Chondrocyte (in vitro differentiated cells): ENCODE data around the gene RHD. TPM values are rescaled to one million over a fixed set of nuclear protein-coding genes. Genes with fewer than 3 reads are reported as not detected.
"Not testable (repeated sequence)": the region's sequence is repeated elsewhere in the genome, so short reads cannot be mapped to it uniquely, and the experiment has no call there.

ENCODE experiments used
- DNase-seq: peaks from one replicate; pipeline ENCODE4 v3.0.0; 2021; ENCODE audit warnings: mixed read lengths, low spot score
- H3K27ac Mint-ChIP-seq: one replicate; pipeline ENCODE4 v1.8.0; 2021; ENCODE audit warnings: mild to moderate bottlenecking, moderate library complexity, mixed read lengths; ENCODE audit not compliant: unreplicated experiment
- H3K27me3 Mint-ChIP-seq: 2 replicates; pipeline ENCODE4 v1.8.0; 2021; ENCODE audit warnings: low read depth, mixed read lengths
- H3K36me3 Mint-ChIP-seq: 2 replicates; pipeline ENCODE4 v1.8.0; 2021; ENCODE audit warnings: low read depth, mixed read lengths
- H3K4me1 Mint-ChIP-seq: 2 replicates; pipeline ENCODE4 v1.8.0; 2021; ENCODE audit warnings: low read depth, mild to moderate bottlenecking, mixed read lengths
- H3K4me3 Mint-ChIP-seq: one replicate; pipeline ENCODE4 v1.8.0; 2021; ENCODE audit warnings: mild to moderate bottlenecking, moderate library complexity, mixed read lengths; ENCODE audit not compliant: unreplicated experiment
- H3K9me3 Mint-ChIP-seq: 2 replicates; pipeline ENCODE4 v1.8.0; 2021; ENCODE audit warnings: low read depth, mixed read lengths
- total RNA-seq: library from RNA; stranded (reverse); gene quantifications from 3 replicates; pipeline ENCODE4 v1.2.1, GENCODE V29; 2021
- TF ChIP-seq, protein P1 (sequence below): fragments of 200-600 bp; sonication (generic); IDR thresholded peaks from 2 replicates; pipeline ENCODE4 v1.5.0; 2021; ENCODE audit warnings: antibody characterized with exemption, mild to moderate bottlenecking, moderate library complexity

Gene RHD
- total RNA-seq, 1 donor from 2014 or later: not detected

DNA sequence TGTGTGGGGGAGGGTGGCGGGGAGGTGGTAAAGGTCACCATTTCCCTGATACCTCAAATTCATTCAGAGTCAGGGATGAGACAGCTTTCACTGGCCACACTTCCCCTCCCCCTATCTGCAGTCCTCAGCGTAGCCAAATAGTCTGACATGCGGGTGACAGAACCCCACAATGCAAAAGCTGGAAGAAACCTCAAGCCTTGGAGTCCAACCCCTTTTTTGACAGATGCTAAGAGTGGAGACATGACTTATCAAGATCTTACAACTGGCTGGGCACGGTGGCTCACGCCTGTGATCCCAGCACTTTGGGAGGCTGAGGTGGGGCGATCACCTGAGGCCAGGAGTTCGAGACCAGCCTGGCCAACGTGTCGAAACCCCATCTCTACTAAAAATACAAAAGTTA is 49.8 kb downstream of the RHD start:
- H3K9me3 Mint-ChIP-seq, DNase-seq, H3K27ac Mint-ChIP-seq, H3K36me3 Mint-ChIP-seq, H3K4me3 Mint-ChIP-seq, H3K27me3 Mint-ChIP-seq: not testable (repeated sequence)
- peaks cover 11% of the 10 kb centered on the region for H3K4me1 Mint-ChIP-seq

DNA sequence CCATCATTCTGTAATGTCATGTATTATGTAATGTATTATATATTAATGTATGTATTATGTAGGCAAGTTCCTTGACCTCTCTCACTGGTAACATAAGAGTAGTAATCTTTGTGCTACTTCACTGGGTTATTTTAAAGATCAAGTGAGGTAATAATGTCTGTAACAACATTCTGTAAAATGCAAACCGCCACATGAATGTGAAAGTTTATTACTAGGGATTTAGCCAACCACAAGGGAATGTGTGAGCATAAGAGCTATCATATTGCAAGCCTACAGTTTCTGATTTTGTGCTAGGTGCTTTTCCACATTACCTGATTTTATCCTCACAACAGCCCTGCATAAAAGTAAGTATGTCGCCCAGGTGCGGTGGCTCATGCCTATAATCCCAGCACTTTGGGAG is 52.1 kb downstream of the RHD start:
- H3K4me3 Mint-ChIP-seq, H3K9me3 Mint-ChIP-seq, H3K27me3 Mint-ChIP-seq, H3K27ac Mint-ChIP-seq, H3K36me3 Mint-ChIP-seq, DNase-seq: not testable (repeated sequence)
- H3K4me1 Mint-ChIP-seq: peaks cover 11% of the 10 kb centered on the region

DNA sequence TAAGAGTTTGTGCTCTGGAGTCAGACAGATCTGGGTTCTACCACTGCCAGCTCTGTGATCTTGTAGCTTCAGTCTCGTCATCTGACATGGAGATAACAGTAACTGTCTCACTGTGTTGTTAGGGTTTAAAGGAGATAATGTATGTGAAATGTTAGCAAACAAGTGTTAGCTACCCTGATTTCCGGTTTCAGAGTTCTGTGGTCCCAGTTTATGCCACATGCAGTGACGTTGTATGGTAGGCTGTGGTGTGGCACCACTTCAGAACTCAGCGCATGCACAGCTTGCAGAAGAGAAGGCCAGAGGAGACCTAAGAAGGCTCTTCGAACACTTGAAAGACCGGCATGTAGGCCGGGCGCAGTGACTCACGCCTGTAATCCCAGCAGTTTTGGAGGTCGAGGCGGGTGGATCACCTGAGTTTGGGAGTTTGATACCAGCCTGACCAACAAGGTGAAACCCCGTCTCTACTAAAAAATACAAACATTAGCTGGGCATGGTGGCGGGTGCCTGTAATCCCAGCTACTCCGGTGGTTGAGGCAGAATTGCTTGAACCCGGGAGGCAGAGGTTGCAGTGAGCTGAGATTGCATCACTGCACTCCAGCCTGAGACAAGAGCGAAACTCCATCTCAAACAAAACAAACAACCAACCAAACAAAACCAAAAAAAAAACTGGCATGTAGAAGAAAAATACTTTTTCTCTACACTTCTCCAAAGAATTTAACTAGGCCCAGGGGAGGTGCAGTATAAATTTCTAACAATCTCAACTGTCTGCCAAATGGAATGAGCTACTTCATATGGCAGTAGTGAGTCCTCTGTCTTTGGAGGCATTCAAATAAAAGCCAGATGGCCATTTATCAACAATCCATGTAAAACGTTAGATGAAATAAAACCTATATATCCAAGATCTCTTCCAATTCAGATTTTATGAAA is 55.8 kb downstream of the RHD start:
- not testable (repeated sequence) for H3K4me3 Mint-ChIP-seq, H3K36me3 Mint-ChIP-seq, H3K9me3 Mint-ChIP-seq, DNase-seq, H3K27me3 Mint-ChIP-seq, H3K27ac Mint-ChIP-seq, H3K4me1 Mint-ChIP-seq

DNA sequence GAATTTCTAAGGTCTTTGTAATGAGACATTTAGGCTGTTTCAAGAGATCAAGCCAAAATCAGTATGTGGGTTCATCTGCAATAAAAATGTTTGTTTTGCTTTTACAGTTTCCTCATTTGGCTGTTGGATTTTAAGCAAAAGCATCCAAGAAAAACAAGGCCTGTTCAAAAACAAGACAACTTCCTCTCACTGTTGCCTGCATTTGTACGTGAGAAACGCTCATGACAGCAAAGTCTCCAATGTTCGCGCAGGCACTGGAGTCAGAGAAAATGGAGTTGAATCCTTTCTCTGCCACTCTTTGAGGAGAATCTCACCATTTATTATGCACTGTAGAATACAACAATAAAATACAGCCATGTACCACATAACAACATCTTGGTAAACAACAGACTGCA is 56.5 kb downstream of the RHD start:
- not testable (repeated sequence) for H3K27me3 Mint-ChIP-seq

DNA sequence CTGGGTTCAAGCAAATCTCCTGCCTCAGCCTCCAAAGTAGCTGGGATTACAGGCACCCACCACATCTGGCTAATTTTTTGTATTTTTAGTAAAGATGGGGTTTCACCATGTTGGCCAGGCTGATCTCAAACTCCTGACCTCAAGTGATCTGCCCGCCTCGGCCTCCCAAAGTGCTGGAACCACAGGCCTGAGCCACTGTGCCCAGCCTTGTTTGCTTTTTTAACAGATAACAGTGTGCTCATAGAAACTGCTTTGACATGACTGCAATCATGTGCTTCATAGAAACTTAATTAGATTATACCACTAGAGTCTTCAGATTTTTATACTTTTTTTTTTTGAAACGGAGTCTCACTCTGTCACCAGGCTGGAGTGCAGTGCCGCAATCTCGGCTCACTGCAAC is 57.0 kb downstream of the RHD start:
- not testable (repeated sequence) for H3K36me3 Mint-ChIP-seq, DNase-seq, H3K4me3 Mint-ChIP-seq, H3K27ac Mint-ChIP-seq, H3K27me3 Mint-ChIP-seq, H3K4me1 Mint-ChIP-seq, H3K9me3 Mint-ChIP-seq

More for the DNA sequence above, 56.5 kb downstream of the RHD start:
- H3K4me1 Mint-ChIP-seq, H3K4me3 Mint-ChIP-seq, H3K27ac Mint-ChIP-seq, DNase-seq, H3K9me3 Mint-ChIP-seq, H3K36me3 Mint-ChIP-seq: not testable (repeated sequence)

DNA sequence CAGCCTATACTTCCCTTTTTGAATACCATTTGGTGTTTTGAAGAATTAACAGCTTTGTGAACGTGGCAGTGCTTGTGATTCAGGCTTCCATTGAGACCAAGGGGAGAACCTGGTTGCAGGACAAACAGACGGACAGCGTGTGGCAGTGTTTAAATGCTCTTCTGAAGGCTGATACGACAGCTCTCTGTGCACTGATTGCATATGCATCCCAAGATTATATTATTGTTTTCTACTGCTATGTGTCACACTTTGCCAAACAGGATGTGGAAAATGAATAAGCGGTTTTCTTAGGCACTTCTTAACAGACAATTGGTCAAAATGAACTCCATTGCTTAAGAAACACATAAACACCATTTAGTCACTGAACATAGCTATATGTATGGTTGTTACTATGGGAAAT is 57.6 kb downstream of the RHD start:
- H3K4me1 Mint-ChIP-seq, H3K9me3 Mint-ChIP-seq, H3K27me3 Mint-ChIP-seq, DNase-seq, H3K36me3 Mint-ChIP-seq, H3K27ac Mint-ChIP-seq, H3K4me3 Mint-ChIP-seq: not testable (repeated sequence)
- TF ChIP-seq, protein P1, sequence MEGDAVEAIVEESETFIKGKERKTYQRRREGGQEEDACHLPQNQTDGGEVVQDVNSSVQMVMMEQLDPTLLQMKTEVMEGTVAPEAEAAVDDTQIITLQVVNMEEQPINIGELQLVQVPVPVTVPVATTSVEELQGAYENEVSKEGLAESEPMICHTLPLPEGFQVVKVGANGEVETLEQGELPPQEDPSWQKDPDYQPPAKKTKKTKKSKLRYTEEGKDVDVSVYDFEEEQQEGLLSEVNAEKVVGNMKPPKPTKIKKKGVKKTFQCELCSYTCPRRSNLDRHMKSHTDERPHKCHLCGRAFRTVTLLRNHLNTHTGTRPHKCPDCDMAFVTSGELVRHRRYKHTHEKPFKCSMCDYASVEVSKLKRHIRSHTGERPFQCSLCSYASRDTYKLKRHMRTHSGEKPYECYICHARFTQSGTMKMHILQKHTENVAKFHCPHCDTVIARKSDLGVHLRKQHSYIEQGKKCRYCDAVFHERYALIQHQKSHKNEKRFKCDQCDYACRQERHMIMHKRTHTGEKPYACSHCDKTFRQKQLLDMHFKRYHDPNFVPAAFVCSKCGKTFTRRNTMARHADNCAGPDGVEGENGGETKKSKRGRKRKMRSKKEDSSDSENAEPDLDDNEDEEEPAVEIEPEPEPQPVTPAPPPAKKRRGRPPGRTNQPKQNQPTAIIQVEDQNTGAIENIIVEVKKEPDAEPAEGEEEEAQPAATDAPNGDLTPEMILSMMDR: peak; percentile 42

DNA sequence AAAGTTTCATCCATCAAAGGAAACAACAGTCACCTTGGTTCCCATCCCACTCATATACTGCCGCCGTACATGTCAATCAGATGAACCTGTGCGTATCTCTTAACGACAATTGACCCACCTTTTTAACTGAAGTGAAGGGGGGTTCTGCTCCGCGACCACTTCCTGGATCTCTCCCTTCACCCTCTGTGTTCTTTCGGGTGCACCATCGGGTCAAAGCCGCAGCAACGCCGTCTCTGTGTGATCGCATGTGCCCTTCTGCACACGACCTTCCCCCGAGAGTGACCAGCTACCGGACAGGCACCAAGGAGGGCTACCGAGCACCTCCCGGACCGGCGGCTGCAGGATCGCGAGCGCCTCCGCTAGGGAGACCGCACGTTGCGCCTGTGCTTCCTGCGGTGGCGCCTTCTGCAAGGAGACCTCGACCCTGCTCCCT is 64.6 kb downstream of the RHD start:
- Mint-ChIP-seq H3K4me1 (peaks cover 27% of the 10 kb centered on the region), H3K27ac (peak overlapping the region; percentile 57), H3K4me3 (peak overlapping the region; percentile 88)
- H3K36me3 Mint-ChIP-seq, H3K27me3 Mint-ChIP-seq, DNase-seq, H3K9me3 Mint-ChIP-seq: not testable (repeated sequence)
- TF ChIP-seq, protein P1: peak; percentile 57

DNA sequence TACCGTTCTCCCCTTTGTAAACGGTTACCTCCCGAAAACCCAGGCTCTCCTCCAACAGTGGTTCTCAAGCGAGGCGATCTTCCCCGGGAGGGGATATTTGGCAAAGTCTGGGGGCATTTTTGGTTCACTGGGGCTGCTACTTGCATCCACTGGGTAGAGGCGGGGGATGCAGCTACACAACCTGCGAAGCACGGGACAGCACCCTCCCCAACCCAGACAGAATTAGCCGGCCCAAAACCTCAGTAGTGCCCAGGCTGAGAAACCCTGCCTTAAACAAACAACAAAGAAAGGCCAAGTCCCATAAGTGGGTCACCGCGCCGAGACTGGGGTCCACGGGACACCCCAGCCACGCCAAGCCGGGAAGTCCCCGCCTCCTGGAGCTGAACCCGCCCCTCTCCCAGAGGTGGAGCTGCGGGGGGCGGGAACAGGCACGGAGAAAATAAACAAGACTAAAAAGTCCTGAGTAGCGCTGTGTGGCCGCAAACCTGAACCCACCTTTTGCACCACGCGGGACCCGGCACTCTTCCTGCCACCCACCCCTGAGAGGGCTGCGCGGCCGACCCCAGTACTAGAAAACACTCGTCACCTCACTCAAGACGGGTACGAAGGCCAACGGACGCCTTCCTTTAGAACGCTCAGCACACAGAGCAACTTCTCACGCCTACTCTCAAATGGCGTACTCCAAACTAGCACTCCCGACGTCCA is 65.3 kb downstream of the RHD start:
- not testable (repeated sequence) for H3K9me3 Mint-ChIP-seq, DNase-seq, H3K27me3 Mint-ChIP-seq, H3K36me3 Mint-ChIP-seq
- Mint-ChIP-seq H3K4me3 (peak overlapping the region; percentile 79), H3K27ac (peak overlapping the region; percentile 95), H3K4me1 (peaks cover 29% of the 10 kb centered on the region)
